Myocyte (in vitro differentiated cells): ENCODE results near the gene RAD51B. TPM values are rescaled to one million over a fixed set of nuclear protein-coding genes. Genes with fewer than 3 reads are reported as not detected.
A peak's percentile ranks its signal among the peaks of the same experiment; 100 is the strongest.

ENCODE experiments used
- DNase-seq: peaks from one replicate; pipeline ENCODE4 v3.0.0-alpha.2; 2012; ENCODE audit warnings: low read depth
- total RNA-seq: library from RNA; depleted of rRNA; stranded (reverse); fragments of >200 nt; gene quantifications from 2 replicates; pipeline ENCODE4 v1.2.3, GENCODE V29; 2014

RAD51B gene
- total RNA-seq, 1 donor from 2014 or later, result 70.0 TPM

- DNase-seq, result no peak
These were observed 574.7 kb downstream of the RAD51B start for GRCh38 chr14:68394118-68394763.

DNA sequence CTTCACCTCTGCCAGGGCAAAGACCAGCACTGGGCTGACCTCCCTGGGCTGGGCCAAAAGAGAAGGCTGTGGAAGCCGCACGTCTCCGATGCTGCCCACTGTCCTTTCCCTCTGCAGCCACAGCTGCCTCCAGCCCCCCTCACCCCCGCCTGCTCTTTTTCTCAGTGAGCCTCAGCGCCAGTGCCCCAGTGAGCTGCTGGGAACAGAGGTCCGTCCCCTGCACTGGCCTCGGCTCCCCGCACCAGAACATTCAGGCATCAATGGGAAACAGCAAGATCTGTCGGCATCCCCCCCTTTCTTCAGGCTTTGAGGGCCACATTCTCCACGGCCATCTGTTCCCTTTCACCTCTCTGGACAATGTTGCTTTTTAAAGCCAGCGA is 575.2 kb downstream of the RAD51B start:
- DNase-seq, result no peak

GRCh38 chr14:68395604-68396003 is 576.0 kb downstream of the RAD51B start:
- no peak for DNase-seq

- no peak for DNase-seq
These were observed 576.9 kb downstream of the RAD51B start for GRCh38 chr14:68396461-68396860.

GRCh38 chr14:68397371-68397811 is 577.8 kb downstream of the RAD51B start:
- DNase-seq, result no peak

DNA sequence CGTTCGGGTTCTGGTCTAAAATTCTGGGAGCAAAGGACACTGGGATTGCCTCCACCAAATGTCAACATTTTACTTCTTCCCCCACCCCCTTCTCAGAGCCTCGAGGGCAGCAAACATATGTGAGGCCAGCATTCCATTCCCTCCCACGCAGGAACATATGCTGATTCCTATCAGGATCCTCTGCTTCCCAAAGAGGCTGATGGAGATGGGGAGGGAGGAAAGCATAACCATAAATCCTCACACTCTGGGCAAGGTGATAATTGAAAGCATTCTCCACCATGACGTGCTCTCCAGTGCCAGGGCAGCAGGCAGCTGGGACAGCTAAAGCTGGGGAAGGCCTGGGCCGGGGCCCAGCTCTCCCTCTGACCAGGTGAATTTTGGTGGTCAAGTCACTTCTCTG is 578.2 kb downstream of the RAD51B start:
- DNase-seq, result no peak

DNA sequence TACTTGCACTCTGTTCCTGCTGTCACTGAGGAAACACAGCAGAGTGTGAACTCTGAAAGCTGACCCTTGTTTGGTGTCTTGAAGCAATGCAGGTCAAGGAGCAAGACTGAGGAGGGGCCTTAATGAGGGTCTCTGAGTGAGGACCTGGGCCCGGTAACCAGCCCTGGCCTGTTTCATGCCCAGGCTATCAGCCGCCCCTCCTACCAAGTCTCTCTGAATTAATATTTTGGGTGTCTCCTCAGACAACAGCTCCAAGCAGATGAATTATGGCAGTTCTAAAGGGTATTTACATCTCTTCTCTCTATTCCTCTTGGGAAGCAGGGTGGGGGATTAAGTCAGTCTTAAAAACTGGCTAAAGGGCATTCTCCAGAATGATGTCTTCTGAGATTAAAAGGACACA is 578.8 kb downstream of the RAD51B start:
- no peak for DNase-seq

DNA sequence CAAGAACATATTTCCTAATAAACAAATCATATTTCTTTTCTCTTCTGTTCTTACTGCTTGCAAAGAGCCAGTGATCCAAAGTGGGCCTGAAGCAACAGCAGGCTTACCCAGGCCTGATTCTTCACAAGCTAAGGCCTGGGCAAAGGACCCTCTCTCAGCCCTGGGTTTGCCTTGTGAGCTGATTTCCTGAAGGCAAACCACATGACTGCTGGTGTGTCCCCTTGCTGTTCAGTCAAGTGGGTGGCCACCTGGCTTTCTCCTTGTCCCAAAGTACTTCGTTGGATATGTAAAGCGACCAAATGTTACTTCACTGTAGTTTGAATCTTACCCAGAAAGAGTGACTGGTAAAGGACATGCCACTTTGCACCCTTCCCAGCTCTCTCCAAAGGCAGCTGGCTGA is 580.4 kb downstream of the RAD51B start:
- DNase-seq, result no peak

GRCh38 chr14:68401317-68401716 is 581.7 kb downstream of the RAD51B start:
- no peak for DNase-seq

DNA sequence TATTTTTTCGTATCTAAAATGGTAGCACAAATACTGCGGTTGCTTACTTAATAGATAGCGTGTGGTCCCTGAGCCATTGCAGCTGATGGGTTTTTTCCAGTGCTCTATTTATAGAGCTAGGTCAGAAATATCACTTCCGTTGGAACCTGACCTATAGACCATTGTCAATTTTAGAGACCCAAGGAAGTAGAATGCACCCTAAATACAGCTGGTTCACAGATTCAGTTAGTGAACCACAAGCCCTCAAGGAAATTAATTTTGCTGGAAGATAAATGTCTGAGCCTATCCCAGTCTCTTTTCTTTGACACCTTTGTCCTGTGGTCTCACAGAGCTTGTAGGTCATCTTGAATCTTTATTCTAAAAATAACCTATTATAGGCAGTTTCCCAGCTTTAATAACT is 582.3 kb downstream of the RAD51B start:
- no peak for DNase-seq

DNA sequence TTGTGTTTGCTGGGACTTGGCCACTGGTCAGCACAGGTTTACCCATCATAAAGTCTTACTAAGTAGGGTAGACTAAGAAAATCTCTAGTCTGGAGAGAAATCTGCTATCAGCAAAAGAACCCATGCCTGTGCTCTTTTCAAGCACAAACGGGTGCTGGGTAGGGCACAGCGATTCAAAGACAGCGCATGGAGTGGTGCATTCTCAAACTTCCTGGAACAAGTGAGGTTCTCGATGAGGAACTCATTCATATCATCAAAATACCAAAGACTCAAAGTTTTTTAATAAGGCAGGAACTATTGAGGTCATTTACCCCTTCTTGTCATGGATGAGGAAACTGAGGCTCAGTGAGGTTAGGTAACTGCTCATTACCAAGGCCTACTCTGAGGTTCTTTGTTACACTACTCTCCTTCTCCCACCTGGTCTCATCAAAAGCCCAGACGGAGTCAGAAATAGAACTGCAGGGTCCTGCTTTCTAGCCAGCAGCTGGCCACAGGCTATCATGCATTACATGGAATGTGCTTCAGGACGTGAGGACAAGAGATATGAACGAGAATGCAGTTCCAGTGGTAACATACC is 583.0 kb downstream of the RAD51B start:
- DNase-seq, result no peak

DNA sequence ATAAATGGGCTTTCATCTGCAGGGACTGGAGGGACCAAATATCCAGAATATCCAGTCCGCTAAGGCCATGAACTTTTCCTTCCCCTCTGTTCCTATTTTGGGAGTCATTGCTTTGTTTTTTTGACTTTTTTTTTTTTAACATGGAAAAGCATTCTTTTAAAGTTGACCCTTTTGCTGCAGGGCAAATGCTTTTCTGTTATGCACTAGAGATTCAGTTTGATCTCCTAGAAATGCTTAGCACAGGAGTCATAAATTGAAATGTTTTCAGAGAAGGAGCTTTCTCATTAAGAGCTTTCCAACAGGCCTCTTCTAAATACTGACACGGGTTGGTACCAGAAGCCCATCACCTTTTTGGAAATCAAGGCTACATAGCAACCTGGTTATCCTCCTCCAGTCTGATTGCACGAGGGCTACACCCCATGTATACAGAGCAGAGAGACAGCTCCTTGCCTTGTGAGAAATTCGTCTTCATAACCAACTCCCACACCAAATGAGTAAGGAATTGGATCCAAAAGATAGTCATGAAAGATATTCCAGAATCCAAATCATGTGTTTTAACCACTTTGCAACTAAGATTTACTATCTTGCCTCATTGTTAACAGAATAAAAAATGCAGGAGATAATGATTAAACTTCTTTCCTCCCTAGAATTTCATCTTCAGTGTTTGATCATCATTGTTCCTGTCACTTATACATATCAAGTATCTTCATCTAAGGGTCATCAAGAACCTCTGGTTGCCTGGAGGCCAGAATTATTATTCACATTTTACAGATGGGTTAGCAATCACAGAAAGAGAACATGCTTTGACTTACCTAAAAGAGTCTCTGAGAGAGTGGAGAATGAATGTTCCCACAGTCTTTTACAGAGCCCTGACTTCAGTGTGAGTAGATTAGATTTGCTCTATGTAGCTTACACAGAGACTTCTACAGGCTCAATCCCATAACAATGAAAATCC is 583.9 kb downstream of the RAD51B start:
- no peak for DNase-seq

DNA sequence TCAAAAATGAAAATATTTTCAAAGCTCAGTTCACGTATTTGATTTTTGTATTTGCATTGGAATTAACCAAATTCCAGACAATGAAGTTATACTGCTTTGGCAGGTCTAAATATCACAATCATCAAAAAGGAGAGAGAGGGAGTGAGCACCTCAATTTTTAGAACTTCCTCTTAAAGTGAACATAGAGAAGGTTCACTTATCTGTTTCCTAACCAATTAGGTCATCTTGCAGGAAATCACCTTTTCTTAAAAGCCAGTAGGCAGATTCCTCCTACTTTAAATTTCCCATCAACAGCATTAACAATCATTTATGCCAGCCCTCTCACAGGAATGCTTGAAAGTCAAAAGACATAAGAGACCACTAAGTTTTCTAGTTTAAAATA is 584.6 kb downstream of the RAD51B start:
- no peak for DNase-seq

DNA sequence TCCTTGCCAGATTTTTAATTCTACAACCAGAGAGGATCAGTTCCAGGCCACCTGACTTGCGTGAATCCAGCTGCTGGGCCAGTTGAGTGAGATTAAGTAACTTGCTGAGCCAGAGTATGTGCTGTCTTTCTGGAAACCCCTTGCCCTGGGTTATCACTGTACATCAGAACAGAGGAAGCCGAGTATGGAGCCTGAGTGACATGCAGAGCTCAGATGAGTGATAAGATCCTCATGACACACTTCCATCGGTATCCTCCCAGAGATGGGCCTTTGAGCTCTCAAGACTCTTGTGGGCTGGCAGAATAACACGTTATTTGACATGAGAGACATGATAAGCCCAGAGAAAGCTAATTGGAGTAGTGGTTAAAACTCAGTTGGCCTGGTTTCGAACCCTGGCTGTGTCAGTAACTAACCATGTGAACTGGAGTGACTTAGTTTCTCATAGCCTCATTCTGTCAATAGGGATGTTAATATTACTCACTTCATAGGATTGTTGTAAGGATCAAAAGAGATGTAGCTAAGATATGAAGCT is 585.1 kb downstream of the RAD51B start:
- DNase-seq, result no peak

DNA sequence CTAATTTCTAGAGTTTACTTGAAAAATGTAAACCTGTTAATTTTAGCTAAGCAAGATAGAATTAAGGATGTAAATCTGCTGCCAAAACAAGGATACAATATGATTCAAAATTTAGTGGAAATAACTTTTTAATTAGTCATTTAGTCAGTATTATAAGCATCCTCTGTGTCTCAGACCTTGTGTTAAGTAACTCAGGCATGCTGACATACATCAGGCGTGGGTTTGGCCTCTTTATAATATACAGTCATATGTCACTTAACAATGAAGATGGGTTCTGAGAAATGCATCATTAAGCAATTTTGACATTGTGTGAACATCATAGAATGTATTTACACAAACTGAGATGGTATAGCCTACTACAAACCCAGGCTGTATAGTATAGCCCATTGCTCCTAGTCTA is 586.4 kb downstream of the RAD51B start:
- DNase-seq, result no peak

- DNase-seq, result no peak
These were observed 587.7 kb downstream of the RAD51B start for GRCh38 chr14:68407285-68407684.

GRCh38 chr14:68407825-68408224 is 588.2 kb downstream of the RAD51B start:
- no peak for DNase-seq

- DNase-seq, result peak; percentile 26
These were observed 589.1 kb downstream of the RAD51B start for GRCh38 chr14:68408680-68409079.

- no peak for DNase-seq
These were observed 589.8 kb downstream of the RAD51B start for GRCh38 chr14:68409387-68409786.

DNA sequence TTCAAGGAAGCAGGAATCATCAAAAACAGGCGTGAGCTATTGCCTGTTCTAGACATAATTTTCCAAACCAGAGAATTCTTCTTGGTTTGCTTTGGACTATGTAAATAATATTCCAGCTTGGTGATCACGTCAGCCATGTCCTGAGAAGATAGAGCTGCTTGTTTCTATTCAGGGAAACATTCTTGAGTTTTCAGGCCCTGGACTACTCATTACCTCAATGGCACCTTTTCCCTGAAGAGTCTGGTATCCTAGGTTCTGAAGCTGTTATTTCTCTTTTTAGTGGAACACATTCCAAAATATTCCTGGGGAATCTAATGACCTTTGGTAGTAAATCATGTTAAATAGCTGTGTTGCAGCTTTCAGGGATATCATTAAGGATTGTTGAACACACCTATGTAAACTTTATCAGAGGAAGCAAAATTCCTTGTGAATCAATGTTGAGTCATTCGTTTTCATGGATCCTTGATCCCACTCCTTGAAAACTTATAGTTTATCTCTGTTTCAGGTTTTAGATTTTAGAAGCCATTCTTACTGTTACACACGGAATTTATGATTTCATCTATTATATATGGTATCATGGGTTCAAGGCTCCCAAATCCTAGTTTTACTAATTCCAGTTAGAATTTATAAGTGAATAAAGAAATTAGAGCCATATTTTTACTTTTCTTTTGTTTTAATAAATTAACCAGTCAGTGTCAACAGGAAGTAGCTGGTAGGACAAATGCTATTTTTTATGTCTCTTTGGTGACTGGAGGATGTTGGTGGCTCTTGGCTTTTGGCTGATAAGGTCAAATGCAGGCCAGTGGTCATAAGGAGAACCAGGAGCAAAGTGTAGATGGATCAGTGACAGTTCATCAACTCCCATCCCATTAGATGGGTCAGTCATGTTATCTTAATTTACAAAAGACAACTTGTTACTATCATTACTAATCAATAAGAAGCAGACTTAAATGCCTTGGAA is 593.2 kb downstream of the RAD51B start:
- DNase-seq, result no peak

DNA sequence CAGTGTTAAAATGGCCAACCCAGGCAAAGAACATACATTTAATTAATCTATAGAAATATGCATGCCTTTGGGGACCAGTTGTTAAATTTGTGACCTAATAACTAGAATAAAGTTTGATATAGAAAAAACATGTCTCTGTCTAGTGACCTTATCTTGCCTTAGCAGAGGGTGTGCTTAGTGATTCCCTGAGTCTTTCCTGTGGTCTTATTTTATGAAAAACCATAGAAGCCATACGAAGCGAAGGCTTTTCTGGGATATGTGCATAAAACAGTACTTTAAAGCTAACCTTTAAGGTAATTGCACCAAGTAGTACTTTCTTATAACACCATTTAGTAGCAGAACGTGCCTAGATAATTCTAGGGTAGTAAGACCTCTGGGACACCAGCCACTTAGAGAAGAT is 593.9 kb downstream of the RAD51B start:
- no peak for DNase-seq
